Stimulated activated memory B cell treated with anti-CD40 and anti-IgM and Interleukin-4, amounts not matched to agents 10 μg/mL and 1 μg/mL and 100 μg/mL, for 72 hours (primary cell): ENCODE data around the gene BFSP1.
A peak's percentile ranks its signal among the peaks of the same experiment; 100 is the strongest.

Experiments
- ATAC-seq: fragments of 150-1000 bp; cut with Tn5 transposase; 2 replicates; pipeline ENCODE4 v1.10.0; 2021
- H3K27ac Mint-ChIP-seq: one replicate; pipeline ENCODE4 v1.8.0; 2022; ENCODE audit warnings: mild to moderate bottlenecking, mixed read lengths
- H3K27me3 Mint-ChIP-seq: one replicate; pipeline ENCODE4 v1.8.0; 2022; ENCODE audit warnings: mixed read lengths
- H3K36me3 Mint-ChIP-seq: one replicate; pipeline ENCODE4 v1.8.0; 2022; ENCODE audit warnings: mixed read lengths
- H3K4me1 Mint-ChIP-seq: one replicate; pipeline ENCODE4 v1.8.0; 2022; ENCODE audit warnings: mixed read lengths
- H3K4me3 Mint-ChIP-seq: one replicate; pipeline ENCODE4 v1.8.0; 2022; ENCODE audit warnings: mild to moderate bottlenecking, moderate library complexity, mixed read lengths
- H3K9me3 Mint-ChIP-seq: one replicate; pipeline ENCODE4 v1.8.0; 2022; ENCODE audit warnings: mixed read lengths

The BFSP1 gene

DNA sequence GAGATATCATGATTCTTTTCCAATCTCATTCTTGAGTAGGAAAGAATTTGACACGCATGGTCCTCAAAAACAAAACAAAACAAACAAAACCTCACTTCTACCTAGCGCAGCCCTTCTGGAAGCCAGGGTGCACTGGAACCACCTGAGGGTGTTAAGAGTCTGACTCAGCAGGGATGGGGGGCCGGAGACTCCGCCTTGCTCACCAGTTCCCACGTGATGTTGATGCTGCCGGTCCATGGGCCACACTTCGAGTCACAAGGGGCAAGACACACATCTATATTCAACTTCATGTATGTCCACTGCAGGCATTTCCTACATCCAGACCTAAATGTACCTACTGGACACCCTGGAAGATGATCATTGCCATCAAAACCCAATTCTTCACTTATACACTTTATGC lies 30.4 kb downstream of the BFSP1 start:
- Mint-ChIP-seq H3K9me3 (no peaks in the 10 kb centered on the region), H3K36me3 (no peaks in the 10 kb centered on the region), H3K4me1 (peaks cover 18% of the 10 kb centered on the region), H3K27me3 (peaks cover 19% of the 10 kb centered on the region), H3K27ac (no peak overlapping the region), H3K4me3 (no peak overlapping the region)
- no peak for ATAC-seq

DNA sequence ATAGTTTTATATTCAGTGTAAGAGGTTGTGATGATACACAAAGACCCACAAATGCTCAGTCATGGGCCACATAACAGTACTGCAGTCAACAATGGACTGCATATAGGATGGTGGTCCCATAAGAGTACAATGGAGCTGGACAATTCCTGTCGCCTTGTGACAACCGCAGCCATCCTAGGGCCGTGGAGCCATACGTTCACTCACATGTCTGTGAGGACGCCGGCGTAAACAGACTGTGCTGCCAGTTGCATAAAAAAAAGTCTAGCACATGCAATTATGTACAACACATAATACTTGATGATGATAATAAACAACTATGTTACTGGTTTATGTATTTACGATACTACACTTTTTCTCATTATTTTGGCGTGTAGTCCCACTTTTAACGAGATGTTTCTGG lies 30.9 kb downstream of the BFSP1 start:
- Mint-ChIP-seq H3K27ac (no peak overlapping the region), H3K9me3 (no peaks in the 10 kb centered on the region), H3K4me1 (peaks cover 13% of the 10 kb centered on the region), H3K36me3 (no peaks in the 10 kb centered on the region), H3K4me3 (no peak overlapping the region), H3K27me3 (peaks cover 19% of the 10 kb centered on the region)
- ATAC-seq: no peak

DNA sequence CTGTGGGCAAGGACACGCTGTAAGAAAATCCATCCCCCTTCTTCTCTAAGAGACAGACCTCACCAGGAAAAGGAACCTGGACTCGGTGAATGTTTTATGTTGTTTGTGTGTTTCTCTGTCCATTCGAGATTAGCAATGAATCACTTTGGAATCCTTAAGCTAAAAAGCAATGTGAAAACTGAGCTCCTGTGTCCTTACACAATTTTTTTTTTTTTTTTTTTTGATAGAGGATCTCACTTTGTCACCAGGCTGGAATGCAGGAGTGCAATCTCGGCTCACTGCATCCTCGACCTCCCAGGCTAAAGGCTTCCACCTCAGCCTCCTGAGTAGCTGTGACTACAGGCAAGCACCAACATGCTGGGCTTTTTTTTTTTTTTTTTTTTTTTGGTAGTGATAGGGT lies 32.1 kb downstream of the BFSP1 start:
- no peak for ATAC-seq

DNA sequence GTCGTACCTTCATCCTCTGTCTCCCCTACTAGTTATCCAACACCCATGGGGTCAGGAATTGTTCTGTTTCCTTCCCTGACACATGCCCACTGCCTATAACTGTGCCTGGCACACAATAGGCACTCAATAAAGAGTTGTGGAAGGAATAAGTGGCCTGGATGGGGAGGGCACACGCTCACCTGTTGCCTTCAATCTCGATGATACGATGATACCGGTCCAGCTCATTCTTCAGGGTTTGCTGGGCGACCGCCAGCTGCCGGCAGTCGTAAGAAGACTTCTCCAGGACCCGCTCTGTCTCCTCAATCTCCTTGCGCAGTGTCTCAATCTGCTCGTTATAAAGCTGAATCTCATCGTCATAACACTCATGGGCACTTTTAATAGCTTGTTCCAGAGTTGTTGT lies 32.5 kb downstream of the BFSP1 start:
- H3K36me3 Mint-ChIP-seq: no peaks in the 10 kb centered on the region
- H3K27ac Mint-ChIP-seq: no peak overlapping the region
- no peaks in the 10 kb centered on the region for H3K9me3 Mint-ChIP-seq
- no peaks in the 10 kb centered on the region for H3K4me1 Mint-ChIP-seq
- no peak overlapping the region for H3K4me3 Mint-ChIP-seq
- ATAC-seq: no peak
- H3K27me3 Mint-ChIP-seq: peaks cover 19% of the 10 kb centered on the region

More for the DNA sequence above, 32.1 kb downstream of the BFSP1 start:
- Mint-ChIP-seq H3K9me3 (no peaks in the 10 kb centered on the region), H3K4me1 (peaks cover under 1% of the 10 kb centered on the region), H3K27ac (no peak overlapping the region), H3K27me3 (peaks cover 19% of the 10 kb centered on the region), H3K4me3 (no peak overlapping the region), H3K36me3 (no peaks in the 10 kb centered on the region)

DNA sequence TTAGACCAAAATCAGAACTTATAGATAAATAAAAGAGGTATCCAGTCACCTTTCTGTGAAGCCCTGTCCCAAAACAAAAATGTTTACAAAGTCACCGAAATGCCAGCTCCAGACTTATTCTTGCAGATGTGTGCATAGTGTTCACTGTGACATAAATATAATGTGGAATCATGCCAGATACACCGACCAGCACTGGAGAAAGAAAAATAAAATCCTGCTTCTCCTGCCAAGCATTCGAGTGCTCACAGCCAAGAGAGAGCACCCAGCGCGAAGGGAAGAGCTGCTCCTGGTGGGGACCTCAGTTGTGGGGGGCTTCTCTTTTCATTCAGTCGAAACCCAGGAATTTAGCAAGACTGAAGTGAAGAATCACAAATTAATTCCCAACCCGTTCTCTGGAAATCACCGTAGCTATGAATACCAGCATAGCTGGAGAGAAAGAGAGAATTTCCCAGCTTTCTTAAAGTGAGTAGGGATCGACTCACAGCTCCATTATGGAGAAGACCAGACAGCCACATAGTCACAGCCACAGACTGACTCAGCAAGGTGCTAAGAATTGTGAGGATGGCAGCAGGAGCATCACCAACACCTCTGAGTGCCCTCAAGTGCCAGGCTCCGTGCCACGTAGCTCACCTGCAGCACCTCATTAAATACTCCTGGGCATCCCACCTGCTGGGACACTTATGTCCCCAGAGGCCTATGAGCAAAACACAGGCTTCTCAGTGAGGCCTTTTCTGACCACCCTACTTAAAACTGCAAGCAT lies 33.2 kb downstream of the BFSP1 start:
- Mint-ChIP-seq H3K36me3 (no peaks in the 10 kb centered on the region), H3K27me3 (peaks cover 19% of the 10 kb centered on the region), H3K27ac (no peak overlapping the region), H3K9me3 (peaks cover 3% of the 10 kb centered on the region), H3K4me3 (no peak overlapping the region), H3K4me1 (no peaks in the 10 kb centered on the region)
- ATAC-seq: no peak

DNA sequence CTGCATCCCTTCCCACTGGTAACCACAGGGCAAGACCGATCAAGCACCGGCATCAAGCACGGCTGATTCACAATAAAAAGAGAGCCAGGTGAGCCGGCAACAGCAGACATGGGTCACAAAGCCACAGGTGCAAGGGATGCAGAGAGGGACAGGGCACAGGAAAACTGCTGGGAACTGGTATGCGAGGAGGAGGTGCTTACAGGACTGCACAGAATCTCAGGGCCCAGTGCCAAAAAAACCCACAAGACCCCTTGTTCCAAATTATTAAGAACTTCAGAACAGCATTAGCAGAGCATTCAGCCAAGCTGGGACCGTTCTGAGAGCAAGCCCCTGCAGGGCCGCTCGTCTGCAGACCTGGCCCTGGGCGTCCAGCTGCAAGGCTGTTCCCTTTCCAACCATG lies 35.4 kb downstream of the BFSP1 start:
- H3K9me3 Mint-ChIP-seq: peaks cover 3% of the 10 kb centered on the region
- no peaks in the 10 kb centered on the region for H3K36me3 Mint-ChIP-seq
- no peaks in the 10 kb centered on the region for H3K4me1 Mint-ChIP-seq
- H3K4me3 Mint-ChIP-seq: no peak overlapping the region
- ATAC-seq: no peak
- H3K27ac Mint-ChIP-seq: no peak overlapping the region
- peaks cover 19% of the 10 kb centered on the region for H3K27me3 Mint-ChIP-seq

DNA sequence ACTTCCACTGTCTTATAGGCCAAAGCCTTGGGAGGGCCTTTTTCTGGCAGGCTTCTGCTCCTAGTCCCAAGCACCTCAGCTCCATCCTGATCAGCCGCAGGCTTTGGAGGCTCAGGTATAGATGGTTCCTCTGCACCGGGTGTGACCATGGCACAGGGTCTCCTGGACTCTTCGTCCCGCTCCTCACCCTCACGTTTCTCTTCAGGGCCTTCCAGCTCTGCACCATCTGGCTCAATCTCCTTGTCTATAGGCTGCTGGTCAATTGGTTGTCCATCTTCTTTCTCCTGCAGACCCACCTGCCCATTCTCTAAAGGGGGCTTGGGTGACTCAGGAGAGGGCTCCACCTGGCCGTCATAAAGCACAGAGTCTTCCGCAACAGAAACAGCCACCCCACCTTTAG lies 37.0 kb downstream of the BFSP1 start:
- Mint-ChIP-seq H3K27me3 (peaks cover 11% of the 10 kb centered on the region), H3K9me3 (peaks cover 3% of the 10 kb centered on the region), H3K27ac (no peak overlapping the region), H3K4me1 (no peaks in the 10 kb centered on the region), H3K4me3 (no peak overlapping the region), H3K36me3 (no peaks in the 10 kb centered on the region)
- ATAC-seq: no peak

DNA sequence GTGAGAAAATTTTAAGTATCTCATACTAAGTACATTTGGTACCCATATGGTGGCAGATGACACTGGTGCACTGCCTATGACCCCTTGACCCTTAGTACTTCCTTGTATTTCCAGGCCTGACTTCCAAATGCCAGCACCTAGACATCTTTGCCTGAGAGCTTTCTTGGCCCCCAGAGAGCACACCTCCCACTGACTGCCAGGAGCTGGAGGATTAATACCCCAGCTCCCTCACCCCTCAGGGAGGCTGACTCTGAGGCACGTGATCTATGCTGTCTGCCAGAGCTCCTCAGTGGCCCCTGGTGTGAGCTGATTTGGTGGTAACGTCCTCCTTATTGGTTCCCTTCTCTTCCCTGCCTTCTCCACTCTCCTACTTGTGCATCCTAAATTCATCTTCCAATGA lies 38.0 kb downstream of the BFSP1 start:
- H3K36me3 Mint-ChIP-seq: no peaks in the 10 kb centered on the region

DNA sequence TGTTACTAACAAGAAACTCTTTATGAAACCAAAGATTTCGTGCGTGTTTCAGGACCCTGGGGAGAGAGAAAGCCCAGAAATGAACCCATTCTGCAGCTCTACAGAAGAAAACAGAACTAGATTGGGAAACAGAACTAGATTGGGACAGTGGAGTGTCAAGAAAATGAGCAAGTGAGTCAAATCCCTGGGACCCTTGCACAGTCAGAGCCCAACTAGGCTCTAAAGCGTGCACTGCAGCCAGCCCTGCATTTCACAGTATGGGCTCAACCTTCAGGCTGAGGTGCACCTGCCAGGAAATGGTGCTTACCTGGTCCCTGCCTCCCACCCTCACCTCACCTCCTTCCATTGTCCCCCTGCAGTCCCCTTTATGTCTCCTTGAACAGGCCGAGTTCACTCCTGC lies 39.7 kb downstream of the BFSP1 start:
- no peak overlapping the region for H3K27ac Mint-ChIP-seq
- peaks cover 3% of the 10 kb centered on the region for H3K9me3 Mint-ChIP-seq
- no peak overlapping the region for H3K4me3 Mint-ChIP-seq
- H3K27me3 Mint-ChIP-seq: no peaks in the 10 kb centered on the region
- H3K4me1 Mint-ChIP-seq: no peaks in the 10 kb centered on the region
- no peaks in the 10 kb centered on the region for H3K36me3 Mint-ChIP-seq
- no peak for ATAC-seq

More for the DNA sequence above, 38.0 kb downstream of the BFSP1 start:
- H3K4me3 Mint-ChIP-seq: no peak overlapping the region
- H3K4me1 Mint-ChIP-seq: no peaks in the 10 kb centered on the region
- peaks cover 1% of the 10 kb centered on the region for H3K27me3 Mint-ChIP-seq
- no peak for ATAC-seq
- H3K9me3 Mint-ChIP-seq: peaks cover 3% of the 10 kb centered on the region
- no peak overlapping the region for H3K27ac Mint-ChIP-seq

DNA sequence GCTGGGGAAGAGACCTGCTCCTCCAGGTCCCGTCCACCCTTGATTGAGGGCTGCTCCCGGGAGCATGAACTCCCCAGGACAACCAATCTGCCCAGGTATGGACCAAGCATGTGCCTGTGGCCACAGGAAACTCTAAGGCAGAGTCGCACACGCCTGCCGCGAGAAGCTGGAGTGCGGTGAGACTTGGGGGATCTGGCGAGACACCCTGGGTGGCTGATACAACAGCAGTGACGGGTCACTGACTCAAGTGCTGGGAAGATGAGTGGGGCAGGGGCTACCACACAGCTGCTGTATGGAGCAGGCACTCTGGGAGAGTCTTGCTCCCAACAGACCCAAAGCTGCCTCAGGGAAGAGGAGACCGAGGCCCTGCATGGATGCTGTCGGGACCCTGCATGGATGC lies 40.1 kb downstream of the BFSP1 start:
- H3K9me3 Mint-ChIP-seq: peaks cover 3% of the 10 kb centered on the region
- ATAC-seq: peak; percentile 13
- no peaks in the 10 kb centered on the region for H3K36me3 Mint-ChIP-seq
- no peak overlapping the region for H3K4me3 Mint-ChIP-seq
- no peaks in the 10 kb centered on the region for H3K27me3 Mint-ChIP-seq
- no peak overlapping the region for H3K27ac Mint-ChIP-seq
- no peaks in the 10 kb centered on the region for H3K4me1 Mint-ChIP-seq

DNA sequence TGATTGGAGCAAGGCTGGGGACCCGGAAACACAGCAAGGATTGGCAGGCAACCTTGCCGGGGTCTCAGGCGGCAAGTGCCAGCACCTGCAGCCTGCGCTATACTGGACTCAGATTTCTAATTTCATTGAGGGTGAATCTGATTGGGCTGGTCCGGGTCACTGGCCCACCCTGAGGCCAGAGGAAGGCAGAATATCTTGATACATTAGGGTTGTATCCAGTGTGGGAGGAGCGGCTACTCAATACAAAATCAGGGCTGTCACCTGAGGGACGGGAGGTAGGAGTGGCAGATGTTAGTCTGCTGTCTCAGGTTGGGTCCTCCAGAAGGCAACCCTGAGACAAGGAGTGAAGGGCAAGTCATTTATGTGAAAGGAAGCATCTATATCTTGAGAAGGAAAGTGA lies 40.7 kb downstream of the BFSP1 start:
- Mint-ChIP-seq H3K27me3 (no peaks in the 10 kb centered on the region), H3K36me3 (no peaks in the 10 kb centered on the region), H3K27ac (no peak overlapping the region), H3K4me1 (no peaks in the 10 kb centered on the region), H3K9me3 (peaks cover 3% of the 10 kb centered on the region), H3K4me3 (no peak overlapping the region)
- no peak for ATAC-seq

DNA sequence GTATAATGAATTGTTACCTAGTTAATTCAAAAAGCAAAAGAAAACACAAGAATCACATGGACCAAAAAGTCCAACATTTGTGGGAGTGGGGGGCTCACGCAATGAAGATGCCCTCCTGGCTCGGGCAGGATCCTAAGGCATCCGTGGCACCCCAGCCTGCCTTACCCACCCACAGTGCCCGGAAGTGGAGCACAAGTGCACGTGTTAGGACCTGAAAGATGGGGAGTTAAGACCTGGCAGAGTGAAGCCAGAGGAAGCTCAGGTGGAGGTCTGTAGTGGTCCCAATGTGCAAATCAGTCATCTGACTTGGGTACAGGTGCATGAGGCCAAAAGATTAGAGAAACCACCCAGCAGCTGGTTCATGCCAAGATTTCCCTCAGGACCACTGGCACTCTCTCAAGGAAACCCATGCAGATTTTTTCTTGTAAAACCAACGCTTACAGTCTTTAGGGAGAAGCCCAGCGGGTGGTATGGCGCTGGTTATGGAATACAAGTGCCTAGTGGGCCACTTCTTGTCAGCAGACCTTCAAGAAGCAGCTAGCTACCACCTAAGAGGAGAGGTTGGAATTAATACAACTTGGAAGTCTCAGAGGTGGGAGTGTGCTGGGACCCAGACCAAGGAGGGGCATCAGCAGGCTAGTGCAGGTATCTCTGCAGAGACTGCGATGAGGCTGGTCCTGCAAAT lies 42.1 kb downstream of the BFSP1 start:
- H3K4me1 Mint-ChIP-seq: no peaks in the 10 kb centered on the region
- peaks cover 3% of the 10 kb centered on the region for H3K9me3 Mint-ChIP-seq
- no peak overlapping the region for H3K4me3 Mint-ChIP-seq
- H3K27me3 Mint-ChIP-seq: no peaks in the 10 kb centered on the region
- H3K36me3 Mint-ChIP-seq: no peaks in the 10 kb centered on the region
- no peak overlapping the region for H3K27ac Mint-ChIP-seq
- no peak for ATAC-seq

DNA sequence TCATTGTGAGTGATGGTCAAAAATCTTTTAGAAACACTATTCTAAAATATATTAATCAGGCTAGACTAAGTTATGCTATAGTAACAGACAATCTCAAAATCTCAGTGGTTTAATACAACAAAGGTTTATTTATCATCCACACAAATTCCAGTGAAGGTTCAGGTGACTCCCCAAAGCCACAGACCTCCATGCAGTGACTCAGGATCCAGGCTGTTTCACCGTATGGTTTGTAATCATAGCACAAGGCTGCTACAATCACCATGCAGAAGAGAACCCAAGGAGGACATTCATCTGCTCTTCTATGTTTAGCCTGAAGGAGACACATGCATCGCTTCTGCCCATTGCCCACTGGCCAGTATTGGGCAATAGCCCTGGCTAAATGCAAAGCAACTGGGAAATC lies 46.2 kb downstream of the BFSP1 start:
- no peak overlapping the region for H3K27ac Mint-ChIP-seq
- no peak for ATAC-seq
- no peaks in the 10 kb centered on the region for H3K9me3 Mint-ChIP-seq
- no peaks in the 10 kb centered on the region for H3K4me1 Mint-ChIP-seq
- no peaks in the 10 kb centered on the region for H3K36me3 Mint-ChIP-seq
- H3K27me3 Mint-ChIP-seq: peaks cover 11% of the 10 kb centered on the region
- no peak overlapping the region for H3K4me3 Mint-ChIP-seq

DNA sequence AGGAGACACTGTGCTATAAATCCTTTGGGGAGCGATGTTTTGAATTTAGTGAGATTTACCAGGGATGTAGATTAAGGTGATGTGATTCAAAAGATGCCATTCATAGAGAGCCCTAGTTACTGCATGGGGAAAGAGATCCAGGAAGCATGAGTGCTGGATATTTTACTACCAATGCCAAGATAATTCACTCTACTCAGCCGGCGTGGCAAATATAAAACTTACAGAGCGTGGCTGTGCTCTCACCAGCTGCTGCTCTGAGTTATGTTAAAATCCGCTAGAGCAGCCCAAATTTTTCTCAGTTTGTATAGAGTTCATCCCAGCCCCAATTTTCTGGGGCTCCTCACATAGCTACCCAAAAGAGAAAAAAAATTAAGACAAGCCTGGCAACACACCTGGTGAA lies 48.6 kb downstream of the BFSP1 start:
- peaks cover 12% of the 10 kb centered on the region for H3K27me3 Mint-ChIP-seq
- H3K4me1 Mint-ChIP-seq: no peaks in the 10 kb centered on the region
- no peak overlapping the region for H3K4me3 Mint-ChIP-seq
- no peaks in the 10 kb centered on the region for H3K9me3 Mint-ChIP-seq
- H3K27ac Mint-ChIP-seq: no peak overlapping the region
- ATAC-seq: no peak
- H3K36me3 Mint-ChIP-seq: no peaks in the 10 kb centered on the region

DNA sequence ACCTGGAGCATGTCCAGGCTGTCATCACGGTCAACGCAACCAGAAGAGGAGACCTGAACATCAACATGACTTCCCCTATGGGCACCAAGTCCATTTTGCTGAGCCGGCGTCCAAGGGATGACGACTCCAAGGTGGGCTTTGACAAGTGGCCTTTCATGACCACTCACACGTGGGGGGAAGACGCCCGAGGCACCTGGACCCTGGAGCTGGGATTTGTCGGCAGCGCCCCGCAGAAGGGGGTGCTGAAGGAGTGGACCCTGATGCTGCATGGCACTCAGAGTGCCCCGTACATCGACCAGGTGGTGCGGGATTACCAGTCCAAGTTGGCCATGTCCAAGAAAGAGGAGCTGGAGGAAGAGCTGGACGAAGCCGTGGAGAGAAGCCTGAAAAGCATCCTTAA lies 49.5 kb downstream of the BFSP1 start:
- H3K36me3 Mint-ChIP-seq: no peaks in the 10 kb centered on the region
- no peaks in the 10 kb centered on the region for H3K9me3 Mint-ChIP-seq
- no peak overlapping the region for H3K4me3 Mint-ChIP-seq
- H3K27me3 Mint-ChIP-seq: peaks cover 12% of the 10 kb centered on the region
- no peak for ATAC-seq
- H3K27ac Mint-ChIP-seq: no peak overlapping the region
- H3K4me1 Mint-ChIP-seq: no peaks in the 10 kb centered on the region

DNA sequence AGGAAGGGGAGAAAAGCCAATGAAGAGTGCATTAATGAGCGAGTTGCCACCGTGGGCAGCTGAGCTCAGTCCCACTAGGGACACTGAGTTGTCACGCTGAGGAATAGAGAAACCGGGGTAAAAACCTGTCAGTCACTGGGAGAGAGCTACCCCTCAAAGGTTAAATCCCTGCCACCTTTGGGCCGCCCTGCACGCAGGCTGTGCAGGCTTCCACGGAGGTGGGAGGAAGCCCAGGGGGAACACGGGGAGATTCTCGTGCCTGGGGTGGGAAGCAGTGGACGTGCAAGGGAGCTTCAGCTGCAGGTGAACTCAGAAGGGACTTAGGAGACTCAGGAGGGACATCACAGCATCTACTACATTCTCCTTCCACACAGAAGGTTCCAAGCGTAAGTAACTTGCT lies 50.5 kb downstream of the BFSP1 start:
- Mint-ChIP-seq H3K27ac (no peak overlapping the region), H3K4me3 (no peak overlapping the region), H3K36me3 (no peaks in the 10 kb centered on the region), H3K9me3 (no peaks in the 10 kb centered on the region), H3K27me3 (peaks cover 12% of the 10 kb centered on the region), H3K4me1 (no peaks in the 10 kb centered on the region)
- no peak for ATAC-seq
